Activated T-helper 1 cell treated with Interleukin-2 at 50 U/mL for 16 hours (primary cell): Measurements from ENCODE around the gene C1orf122.

ENCODE experiments used
- DNase-seq: peaks from one replicate; pipeline ENCODE4 v3.0.0-alpha.2; 2020; ENCODE audit warnings: low read depth

C1orf122 gene

GRCh38 chr1:37802439-37802838 is 5.2 kb upstream of the C1orf122 start:
- no peak for DNase-seq

- no peak for DNase-seq
Observed at GRCh38 chr1:37807220-37807554, 403 bp upstream of the C1orf122 start.

GRCh38 chr1:37808369-37809319 is 1.1 kb downstream of the C1orf122 start:
- no peak for DNase-seq

- DNase-seq, result no peak
Observed at GRCh38 chr1:37809942-37810341, 2.4 kb downstream of the C1orf122 start.

GRCh38 chr1:37811027-37811655 is 3.6 kb downstream of the C1orf122 start:
- peak; percentile 35 for DNase-seq

GRCh38 chr1:37813529-37814145 is 6.0 kb downstream of the C1orf122 start:
- DNase-seq, result no peak

GRCh38 chr1:37814252-37814651 is 6.7 kb downstream of the C1orf122 start:
- no peak for DNase-seq

- no peak for DNase-seq
Observed at GRCh38 chr1:37817481-37817880, 9.9 kb downstream of the C1orf122 start.

- no peak for DNase-seq
Observed at GRCh38 chr1:37821481-37821880, 13.9 kb downstream of the C1orf122 start.

- DNase-seq, result no peak
Observed at GRCh38 chr1:37822906-37823815, 15.6 kb downstream of the C1orf122 start.

- no peak for DNase-seq
Observed at GRCh38 chr1:37824001-37824400, 16.4 kb downstream of the C1orf122 start.

- no peak for DNase-seq
Observed at GRCh38 chr1:37825506-37825905, 17.9 kb downstream of the C1orf122 start.

- no peak for DNase-seq
Observed at GRCh38 chr1:37828410-37829074, 21.0 kb downstream of the C1orf122 start.

- no peak for DNase-seq
Observed at GRCh38 chr1:37831109-37831508, 23.5 kb downstream of the C1orf122 start.

GRCh38 chr1:37831809-37832208 is 24.2 kb downstream of the C1orf122 start:
- no peak for DNase-seq

GRCh38 chr1:37836788-37837187 is 29.2 kb downstream of the C1orf122 start:
- DNase-seq, result no peak

- DNase-seq, result no peak
Observed at GRCh38 chr1:37839676-37840075, 32.1 kb downstream of the C1orf122 start.

- no peak for DNase-seq
Observed at GRCh38 chr1:37840711-37841110, 33.1 kb downstream of the C1orf122 start.

- no peak for DNase-seq
Observed at GRCh38 chr1:37841652-37842051, 34.1 kb downstream of the C1orf122 start.

GRCh38 chr1:37844536-37844935 is 36.9 kb downstream of the C1orf122 start:
- no peak for DNase-seq

- no peak for DNase-seq
Observed at GRCh38 chr1:37845049-37845646, 37.6 kb downstream of the C1orf122 start.
